GM18520 (cell line): ENCODE data around the gene WNT5B.

ENCODE experiments used
- ATAC-seq: cut with Tn5 transposase; IDR thresholded peaks from one replicate; pipeline ENCODE4 v1.9.1; 2021; ENCODE audit not compliant: unreplicated experiment

Gene WNT5B

GRCh38 chr12:1629338-1630132 lies 504 bp downstream of the WNT5B start:
- ATAC-seq, result no peak

GRCh38 chr12:1630133-1630826 lies 1.2 kb downstream of the WNT5B start:
- ATAC-seq, result no peak

DNA sequence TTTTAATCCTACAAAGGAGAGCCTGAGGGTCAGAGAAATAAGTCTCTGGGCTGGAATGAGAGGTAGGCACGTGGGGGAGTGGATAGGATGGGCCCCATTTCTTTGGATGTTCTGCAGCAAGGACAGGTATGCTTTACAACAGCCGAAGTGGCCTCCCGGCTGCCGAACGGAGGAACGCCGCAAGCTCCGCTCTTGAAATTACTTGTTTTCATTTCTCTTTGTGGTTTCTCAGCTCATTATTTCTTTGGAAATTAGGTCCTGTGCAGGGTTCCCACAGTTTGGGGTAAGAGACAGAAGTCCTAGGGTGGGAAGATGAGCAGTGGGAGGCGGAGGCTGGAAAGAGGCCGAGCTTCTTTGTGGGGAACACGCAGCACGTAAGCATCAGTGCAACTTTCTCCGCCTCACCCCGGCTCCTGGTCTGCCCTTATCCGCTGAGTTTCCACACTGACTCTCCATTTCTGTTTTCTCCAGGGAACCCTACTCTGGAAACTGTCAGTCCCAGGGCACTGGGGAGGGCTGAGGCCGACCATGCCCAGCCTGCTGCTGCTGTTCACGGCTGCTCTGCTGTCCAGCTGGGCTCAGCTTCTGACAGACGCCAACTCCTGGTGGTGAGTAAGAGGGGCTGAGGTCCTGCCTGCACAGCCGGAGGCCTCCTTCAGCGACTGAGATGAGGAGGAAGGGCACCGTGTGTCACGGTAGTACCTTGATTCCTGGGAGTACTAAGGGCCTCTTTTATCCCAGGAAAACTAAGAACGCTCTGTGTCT lies 2.0 kb downstream of the WNT5B start:
- ATAC-seq, result no peak

DNA sequence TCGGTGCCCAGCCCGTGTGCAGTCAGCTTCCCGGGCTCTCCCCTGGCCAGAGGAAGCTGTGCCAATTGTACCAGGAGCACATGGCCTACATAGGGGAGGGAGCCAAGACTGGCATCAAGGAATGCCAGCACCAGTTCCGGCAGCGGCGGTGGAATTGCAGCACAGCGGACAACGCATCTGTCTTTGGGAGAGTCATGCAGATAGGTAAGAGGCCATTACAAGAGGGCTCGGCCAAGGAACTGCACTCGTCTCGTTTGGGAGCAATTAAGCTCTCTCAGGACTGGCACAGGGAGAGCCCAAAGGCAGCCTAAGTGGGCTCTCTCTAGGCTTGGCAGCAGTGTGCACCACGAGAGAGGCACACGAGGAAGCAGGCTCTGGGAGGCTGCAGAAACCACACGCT lies 3.7 kb downstream of the WNT5B start:
- no peak for ATAC-seq

DNA sequence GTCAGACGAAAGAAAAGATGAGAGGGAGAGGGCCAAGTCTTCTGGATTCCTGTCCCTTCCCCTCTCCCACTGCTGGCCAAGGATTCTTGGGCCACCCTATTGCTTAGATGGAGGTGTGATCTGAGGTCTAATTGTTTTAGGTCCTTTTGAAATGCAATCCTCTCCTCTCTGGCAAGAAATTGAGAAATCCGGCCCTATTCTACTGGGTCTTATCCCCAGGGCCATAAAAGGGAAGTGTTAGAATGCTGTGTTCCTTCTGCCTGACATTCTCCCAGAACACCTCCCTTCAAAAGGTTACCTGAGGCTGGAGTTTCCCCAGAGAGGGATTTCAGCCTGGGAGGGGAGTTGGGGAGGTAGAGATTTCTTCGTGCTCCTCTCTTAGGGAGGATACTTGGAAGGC lies 4.4 kb downstream of the WNT5B start:
- no peak for ATAC-seq

DNA sequence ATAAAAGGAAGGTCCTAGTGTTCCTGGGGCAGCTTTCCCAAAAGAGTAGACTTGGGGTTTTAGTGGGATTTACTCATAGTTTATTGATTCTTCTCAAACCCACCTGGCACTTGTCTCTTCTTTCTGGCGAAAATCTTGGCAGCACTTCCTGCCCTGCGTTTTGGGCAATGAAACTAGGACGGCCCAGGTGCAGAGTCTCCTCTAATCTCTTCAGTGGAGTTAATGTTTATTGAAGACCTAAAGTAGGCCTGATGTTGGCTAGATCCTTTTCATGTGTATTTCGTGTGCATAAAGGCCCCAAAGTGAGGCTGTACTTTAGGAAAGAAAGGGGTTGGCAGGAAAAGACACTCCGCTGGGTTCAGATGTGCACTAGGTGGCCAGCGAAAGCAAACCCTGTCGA lies 5.1 kb downstream of the WNT5B start:
- no peak for ATAC-seq

DNA sequence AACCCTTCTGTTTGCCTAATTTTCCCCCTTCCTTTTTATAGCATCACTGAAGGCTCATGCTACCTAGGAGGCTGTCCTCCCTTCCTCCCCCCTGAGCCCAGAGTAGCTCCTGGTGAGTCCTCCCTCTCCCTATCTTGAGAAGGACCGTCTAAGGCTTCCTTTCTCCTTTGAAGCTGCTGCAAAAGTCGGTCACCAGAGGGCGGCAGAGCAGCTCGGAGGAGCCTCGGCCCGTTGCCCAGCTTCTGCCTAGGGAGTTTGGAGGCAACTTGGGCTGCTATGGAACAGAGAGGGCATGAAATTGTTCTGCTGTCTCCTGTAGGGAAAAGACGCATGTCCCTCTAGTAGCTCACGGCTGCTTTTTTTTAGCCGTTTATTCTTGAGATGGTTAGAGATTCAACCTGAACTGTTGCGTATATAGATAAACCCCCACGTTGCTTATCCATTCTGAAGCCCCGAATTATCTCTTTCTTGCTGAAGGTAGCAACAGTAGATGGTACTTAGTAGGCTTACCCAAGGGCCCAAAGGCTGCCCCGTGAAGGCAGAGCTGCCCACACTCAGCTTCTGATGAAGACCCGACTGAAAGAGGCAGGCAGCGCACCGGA lies 5.7 kb downstream of the WNT5B start:
- ATAC-seq, result no peak

GRCh38 chr12:1635301-1636095 lies 6.5 kb downstream of the WNT5B start:
- ATAC-seq, result no peak

DNA sequence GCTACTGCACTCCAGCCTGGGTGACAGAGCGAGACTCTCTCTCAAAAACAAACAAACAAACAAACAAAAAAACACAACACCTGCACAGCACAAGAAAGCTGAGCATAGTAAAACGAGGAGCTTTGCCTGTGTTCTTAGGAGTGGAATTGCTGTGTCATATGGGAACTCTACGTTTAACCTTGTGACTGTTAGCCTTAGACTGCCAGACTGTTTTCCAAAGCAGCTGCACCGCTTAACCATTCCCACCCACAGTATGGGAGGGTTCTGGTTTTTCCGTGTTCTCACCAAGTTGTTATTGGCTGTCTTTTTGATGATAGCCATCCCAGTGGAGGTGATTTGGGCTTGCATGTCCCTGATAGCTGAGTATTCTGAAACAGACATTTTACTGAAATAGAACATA lies 9.2 kb downstream of the WNT5B start:
- ATAC-seq, result no peak

DNA sequence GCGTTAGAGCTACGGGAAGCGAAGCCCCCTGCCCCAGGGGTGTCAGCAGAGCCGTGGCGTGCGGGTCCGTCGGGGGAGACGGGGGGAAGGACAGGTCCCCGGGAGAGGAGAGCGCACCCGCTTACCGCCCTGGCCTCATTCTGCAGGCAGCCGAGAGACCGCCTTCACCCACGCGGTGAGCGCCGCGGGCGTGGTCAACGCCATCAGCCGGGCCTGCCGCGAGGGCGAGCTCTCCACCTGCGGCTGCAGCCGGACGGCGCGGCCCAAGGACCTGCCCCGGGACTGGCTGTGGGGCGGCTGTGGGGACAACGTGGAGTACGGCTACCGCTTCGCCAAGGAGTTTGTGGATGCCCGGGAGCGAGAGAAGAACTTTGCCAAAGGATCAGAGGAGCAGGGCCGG lies 10.5 kb downstream of the WNT5B start:
- ATAC-seq, result no peak

DNA sequence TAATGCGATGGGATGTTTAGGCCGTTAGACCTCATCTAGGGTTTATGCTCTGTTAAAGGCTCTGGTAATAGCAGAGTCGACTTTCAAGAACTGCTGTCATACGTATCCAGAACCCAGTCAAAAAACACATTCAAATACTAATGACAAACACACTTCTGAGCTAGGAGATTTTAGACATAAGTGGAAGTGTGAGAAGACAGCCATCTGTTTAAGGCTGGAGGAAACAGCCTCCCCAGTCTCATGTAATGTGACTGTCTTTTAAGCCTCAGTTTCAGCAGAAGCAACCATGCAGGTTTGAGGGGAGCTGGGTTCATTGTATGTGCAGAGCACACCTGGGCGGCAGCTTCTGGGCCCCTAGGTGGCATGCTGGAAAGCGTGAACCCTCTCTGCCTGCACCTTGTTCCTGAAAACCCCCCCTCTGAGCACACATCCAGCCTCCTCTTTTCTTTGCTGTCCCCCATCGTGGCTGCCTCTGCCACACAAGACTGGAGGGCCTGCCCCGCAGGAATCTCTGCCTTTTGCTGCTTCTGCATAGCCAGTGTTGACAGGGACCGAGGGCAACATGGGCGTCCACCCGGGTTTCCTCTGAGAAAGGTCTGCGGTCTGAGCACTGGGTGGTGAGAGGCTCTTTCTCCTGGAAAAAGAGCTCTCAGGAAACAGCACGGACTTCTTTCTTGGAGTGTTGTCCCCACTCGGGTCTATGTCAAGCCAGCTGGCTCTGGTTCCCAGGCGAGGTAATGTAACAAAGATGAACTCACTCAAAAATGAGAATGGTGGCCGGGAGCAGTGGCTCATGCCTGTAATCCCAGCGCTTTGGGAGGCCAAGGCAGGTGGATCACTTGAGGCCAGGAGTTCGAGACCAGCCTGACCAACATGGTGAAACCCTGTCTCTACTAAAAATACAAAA lies 11.6 kb downstream of the WNT5B start:
- ATAC-seq, result no peak

- no peak for ATAC-seq
Observed at GRCh38 chr12:1642513-1642912, 13.5 kb downstream of the WNT5B start.

DNA sequence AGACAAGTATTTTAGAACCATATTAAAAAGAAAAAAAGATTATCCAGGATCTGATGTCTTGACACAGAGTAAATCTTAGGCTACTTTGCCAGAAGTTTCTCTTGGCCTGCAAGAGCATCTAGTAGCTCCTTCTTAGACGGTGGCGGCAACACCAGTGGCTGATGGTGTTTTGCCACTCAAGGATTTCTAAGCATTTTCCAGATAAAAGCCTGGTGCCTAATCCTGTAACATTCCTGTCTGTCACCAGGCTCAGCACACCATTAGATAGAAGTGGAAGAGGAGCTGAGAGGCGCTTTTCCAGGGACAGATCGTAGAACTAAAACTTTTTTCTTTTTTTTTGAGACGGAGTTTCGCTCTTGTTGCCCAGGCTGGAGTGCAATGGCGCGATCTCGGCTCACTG lies 14.0 kb downstream of the WNT5B start:
- ATAC-seq, result no peak

DNA sequence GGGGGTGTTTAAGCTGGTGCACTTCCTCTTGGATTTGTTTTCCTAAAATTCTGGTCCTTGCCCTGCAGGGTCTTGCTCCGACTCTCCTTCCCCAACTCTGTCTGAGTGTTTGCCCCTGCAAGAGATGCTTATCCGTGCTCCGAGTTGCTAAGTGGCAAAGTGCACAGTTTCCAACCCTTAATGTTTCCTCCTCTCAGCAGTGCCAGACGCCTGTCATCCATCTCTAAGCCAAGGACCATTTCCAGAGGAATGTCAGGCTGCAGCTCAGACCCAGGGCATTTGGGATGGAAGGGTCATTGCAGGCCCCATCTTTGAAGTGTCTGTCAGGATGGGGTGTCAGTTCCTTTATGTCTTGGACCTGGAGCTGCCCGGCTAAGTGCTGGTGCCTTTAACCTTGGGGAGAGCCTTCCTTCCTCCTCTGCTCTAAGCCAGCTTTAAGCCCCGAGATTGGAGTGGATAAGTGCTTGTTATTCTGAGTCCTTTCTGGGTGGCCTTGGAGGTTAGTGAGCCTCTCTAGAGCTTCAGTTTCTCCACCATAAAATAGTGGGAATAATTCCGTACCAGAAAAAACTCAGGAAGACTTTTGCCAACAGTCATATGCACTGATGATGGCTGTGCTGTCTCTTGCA lies 15.0 kb downstream of the WNT5B start:
- no peak for ATAC-seq

- ATAC-seq, result no peak
Observed at GRCh38 chr12:1644534-1645438, 15.8 kb downstream of the WNT5B start.

DNA sequence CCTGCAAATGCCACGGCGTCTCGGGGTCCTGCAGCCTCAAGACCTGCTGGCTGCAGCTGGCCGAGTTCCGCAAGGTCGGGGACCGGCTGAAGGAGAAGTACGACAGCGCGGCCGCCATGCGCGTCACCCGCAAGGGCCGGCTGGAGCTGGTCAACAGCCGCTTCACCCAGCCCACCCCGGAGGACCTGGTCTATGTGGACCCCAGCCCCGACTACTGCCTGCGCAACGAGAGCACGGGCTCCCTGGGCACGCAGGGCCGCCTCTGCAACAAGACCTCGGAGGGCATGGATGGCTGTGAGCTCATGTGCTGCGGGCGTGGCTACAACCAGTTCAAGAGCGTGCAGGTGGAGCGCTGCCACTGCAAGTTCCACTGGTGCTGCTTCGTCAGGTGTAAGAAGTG lies 16.8 kb downstream of the WNT5B start:
- no peak for ATAC-seq

DNA sequence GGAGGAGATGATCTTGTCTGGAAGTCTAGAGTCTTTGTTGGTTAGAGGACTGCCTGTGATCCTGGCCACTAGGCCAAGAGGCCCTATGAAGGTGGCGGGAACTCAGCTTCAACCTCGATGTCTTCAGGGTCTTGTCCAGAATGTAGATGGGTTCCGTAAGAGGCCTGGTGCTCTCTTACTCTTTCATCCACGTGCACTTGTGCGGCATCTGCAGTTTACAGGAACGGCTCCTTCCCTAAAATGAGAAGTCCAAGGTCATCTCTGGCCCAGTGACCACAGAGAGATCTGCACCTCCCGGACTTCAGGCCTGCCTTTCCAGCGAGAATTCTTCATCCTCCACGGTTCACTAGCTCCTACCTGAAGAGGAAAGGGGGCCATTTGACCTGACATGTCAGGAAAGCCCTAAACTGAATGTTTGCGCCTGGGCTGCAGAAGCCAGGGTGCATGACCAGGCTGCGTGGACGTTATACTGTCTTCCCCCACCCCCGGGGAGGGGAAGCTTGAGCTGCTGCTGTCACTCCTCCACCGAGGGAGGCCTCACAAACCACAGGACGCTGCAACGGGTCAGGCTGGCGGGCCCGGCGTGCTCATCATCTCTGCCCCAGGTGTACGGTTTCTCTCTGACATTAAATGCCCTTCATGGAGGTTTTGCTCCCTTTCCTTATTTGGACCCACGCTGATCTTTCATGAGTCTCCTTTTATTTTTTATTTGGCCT lies 17.7 kb downstream of the WNT5B start:
- no peak for ATAC-seq

DNA sequence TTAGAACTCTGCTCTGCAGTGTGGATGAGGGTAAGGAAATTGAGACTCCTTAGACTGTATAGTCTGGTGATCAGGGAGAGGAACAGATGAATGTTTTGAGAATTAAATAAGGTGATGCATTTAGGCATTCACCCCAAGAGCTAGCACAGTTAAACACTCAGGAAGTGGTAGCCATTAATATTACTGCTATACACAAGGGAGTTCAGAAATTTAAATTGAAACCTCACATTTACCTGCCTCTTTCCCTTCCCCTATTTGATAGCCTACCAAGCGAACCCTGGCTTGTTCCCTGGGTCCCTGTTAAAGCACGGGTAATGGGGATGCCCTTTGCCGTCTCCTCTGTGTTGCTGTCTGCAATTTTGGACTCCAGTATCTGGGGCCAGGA lies 18.2 kb downstream of the WNT5B start:
- ATAC-seq, result no peak
